Measurements from ENCODE around the gene PPP1R14C.

DNA sequence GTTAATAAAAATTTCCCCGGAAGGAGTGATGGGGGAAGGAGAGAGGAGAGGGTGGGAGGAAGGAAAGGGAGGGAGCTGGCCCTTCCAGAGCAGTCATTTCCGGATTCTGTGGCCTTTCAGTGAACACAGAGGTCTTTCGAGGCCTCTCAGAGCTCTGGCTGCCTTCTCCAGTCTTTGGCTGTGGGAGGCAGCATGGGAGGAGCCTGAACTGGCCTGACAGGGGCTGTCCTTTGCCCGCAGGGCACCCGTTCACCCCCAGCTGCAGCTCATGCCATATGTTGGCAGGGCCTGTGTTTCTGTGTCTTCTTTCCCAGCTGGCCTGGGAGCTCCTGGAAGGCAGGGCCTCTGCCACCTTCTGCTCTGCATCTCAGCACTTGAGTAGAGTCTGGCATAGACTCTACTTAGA is 95.5 kb downstream of the PPP1R14C start:
- TF ChIP-seq, protein P1, sequence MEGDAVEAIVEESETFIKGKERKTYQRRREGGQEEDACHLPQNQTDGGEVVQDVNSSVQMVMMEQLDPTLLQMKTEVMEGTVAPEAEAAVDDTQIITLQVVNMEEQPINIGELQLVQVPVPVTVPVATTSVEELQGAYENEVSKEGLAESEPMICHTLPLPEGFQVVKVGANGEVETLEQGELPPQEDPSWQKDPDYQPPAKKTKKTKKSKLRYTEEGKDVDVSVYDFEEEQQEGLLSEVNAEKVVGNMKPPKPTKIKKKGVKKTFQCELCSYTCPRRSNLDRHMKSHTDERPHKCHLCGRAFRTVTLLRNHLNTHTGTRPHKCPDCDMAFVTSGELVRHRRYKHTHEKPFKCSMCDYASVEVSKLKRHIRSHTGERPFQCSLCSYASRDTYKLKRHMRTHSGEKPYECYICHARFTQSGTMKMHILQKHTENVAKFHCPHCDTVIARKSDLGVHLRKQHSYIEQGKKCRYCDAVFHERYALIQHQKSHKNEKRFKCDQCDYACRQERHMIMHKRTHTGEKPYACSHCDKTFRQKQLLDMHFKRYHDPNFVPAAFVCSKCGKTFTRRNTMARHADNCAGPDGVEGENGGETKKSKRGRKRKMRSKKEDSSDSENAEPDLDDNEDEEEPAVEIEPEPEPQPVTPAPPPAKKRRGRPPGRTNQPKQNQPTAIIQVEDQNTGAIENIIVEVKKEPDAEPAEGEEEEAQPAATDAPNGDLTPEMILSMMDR (IDR thresholded peaks at IDR 0.05; ENCODE audit: poor library complexity): no peak
- no peak for TF ChIP-seq EZH2 (IDR thresholded peaks at IDR 0.05; ENCODE audit: borderline replicate concordance)
